IMR-90 (cell line): ENCODE data around the gene ANO2.

Experiments used
- MAZ ChIP-seq: IDR thresholded peaks from 2 replicates; pipeline ENCODE4 v1.6.1; 2012; ENCODE audit warnings: low read depth, mild to moderate bottlenecking, low read length, improper control_type of control experiment, moderate library complexity, borderline replicate concordance
- POLR2A ChIP-seq: IDR thresholded peaks from 2 replicates; pipeline ENCODE4 v1.6.1; 2012; ENCODE audit warnings: mild to moderate bottlenecking, low read depth, low read length
- RCOR1 ChIP-seq: IDR thresholded peaks from 2 replicates; pipeline ENCODE4 v1.6.1; 2012; ENCODE audit warnings: mild to moderate bottlenecking, low read length, improper control_type of control experiment; ENCODE audit not compliant: insufficient replicate concordance
- RFX5 ChIP-seq: IDR thresholded peaks from 2 replicates; pipeline ENCODE4 v1.8.0; 2012; ENCODE audit warnings: low read depth, mild to moderate bottlenecking, low read length, moderate library complexity
- TF ChIP-seq, protein P1 (sequence below): conservative IDR thresholded peaks from 2 replicates; pipeline ENCODE4 v1.5.1; 2012; ENCODE audit warnings: mild to moderate bottlenecking, low read depth, low read length, improper control_type of control experiment

DNA sequence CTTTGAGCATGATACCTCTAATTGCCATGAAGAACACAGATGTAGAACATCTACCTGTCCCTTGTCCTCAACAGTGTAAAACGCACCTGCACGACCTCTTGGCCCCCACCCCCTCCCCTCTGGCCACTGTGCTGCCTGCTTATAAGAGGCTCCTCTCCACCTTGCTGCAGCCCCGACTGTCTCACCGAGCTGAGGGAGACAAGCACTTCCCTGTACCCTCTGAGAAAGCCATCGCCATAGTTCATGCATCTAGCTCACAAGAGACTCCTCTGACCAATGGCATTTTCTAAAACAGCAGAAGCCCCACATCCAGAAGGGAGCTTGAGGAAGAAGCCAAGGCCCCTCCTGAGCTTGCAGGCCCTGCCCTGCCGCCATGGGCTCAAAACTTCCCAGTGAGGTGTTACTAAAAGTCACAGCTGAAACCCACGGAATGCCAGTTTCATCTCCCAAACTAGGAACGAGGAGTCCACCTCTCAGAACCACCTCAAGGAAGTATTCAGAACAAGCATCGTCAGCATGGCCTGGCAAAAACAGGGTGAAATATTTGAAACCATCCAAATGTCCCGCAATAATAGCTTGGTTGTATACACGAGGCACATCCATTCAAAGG is 21.5 kb upstream of the ANO2 start:
- TF ChIP-seq POLR2A = no peak
- TF ChIP-seq, protein P1, sequence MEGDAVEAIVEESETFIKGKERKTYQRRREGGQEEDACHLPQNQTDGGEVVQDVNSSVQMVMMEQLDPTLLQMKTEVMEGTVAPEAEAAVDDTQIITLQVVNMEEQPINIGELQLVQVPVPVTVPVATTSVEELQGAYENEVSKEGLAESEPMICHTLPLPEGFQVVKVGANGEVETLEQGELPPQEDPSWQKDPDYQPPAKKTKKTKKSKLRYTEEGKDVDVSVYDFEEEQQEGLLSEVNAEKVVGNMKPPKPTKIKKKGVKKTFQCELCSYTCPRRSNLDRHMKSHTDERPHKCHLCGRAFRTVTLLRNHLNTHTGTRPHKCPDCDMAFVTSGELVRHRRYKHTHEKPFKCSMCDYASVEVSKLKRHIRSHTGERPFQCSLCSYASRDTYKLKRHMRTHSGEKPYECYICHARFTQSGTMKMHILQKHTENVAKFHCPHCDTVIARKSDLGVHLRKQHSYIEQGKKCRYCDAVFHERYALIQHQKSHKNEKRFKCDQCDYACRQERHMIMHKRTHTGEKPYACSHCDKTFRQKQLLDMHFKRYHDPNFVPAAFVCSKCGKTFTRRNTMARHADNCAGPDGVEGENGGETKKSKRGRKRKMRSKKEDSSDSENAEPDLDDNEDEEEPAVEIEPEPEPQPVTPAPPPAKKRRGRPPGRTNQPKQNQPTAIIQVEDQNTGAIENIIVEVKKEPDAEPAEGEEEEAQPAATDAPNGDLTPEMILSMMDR = no peak
- no peak for TF ChIP-seq RFX5
- no peak for TF ChIP-seq RCOR1
- no peak for TF ChIP-seq MAZ
